Uterus (tissue), 2 donors: Measurements from ENCODE around the gene LAPTM5.

Experiments
- POLR2A ChIP-seq, 2 donors: fragments of 450-650 bp; IDR thresholded peaks; one replicate each; pipeline ENCODE4 v1.6.1; 2016; ENCODE audit warnings: antibody characterized with exemption in 2 of 2, mild to moderate bottlenecking in 1 of 2, moderate library complexity in 1 of 2
- TF ChIP-seq, protein P1 (sequence below), 4 experiments: fragments of 200-600 bp in 2 of 4; fragments of 450-650 bp in 2 of 4; sonication (generic) in 2 of 4; IDR thresholded peaks; one replicate each; pipeline ENCODE4 v1.5.1; 2016 to 2019; ENCODE audit warnings: antibody characterized with exemption in 4 of 4, mild to moderate bottlenecking in 2 of 4, moderate library complexity in 1 of 4

DNA sequence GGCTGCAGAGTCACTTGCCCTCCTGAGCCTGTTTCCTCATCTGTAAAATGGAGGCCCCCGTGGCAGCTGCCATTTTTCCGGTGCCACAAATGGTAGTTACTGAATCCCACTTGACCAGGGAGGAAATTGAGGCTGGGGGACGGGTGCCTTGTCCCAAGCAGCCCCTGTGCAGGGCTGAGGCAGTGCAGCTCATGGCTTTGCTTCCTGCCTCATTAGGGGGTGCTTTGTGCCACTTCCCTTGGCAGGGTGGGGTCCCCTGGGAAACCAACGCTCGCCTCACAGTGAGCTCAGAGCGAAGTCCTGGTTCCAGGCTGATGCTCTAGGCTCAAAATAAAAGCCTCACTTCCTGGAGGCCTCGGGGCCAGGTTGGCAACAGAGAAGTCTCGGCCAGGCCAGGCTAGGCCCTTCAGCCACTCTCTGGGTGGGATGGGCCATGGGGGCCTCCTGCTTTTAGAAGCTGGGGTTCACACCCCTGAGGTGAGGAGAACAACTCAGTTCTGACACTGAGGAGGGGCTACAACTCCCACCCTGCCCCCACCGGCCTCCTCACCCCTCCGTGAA lies 6.8 kb downstream of the LAPTM5 start:
- no peak for TF ChIP-seq POLR2A (IDR thresholded peaks at IDR 0.05)
- TF ChIP-seq, protein P1, sequence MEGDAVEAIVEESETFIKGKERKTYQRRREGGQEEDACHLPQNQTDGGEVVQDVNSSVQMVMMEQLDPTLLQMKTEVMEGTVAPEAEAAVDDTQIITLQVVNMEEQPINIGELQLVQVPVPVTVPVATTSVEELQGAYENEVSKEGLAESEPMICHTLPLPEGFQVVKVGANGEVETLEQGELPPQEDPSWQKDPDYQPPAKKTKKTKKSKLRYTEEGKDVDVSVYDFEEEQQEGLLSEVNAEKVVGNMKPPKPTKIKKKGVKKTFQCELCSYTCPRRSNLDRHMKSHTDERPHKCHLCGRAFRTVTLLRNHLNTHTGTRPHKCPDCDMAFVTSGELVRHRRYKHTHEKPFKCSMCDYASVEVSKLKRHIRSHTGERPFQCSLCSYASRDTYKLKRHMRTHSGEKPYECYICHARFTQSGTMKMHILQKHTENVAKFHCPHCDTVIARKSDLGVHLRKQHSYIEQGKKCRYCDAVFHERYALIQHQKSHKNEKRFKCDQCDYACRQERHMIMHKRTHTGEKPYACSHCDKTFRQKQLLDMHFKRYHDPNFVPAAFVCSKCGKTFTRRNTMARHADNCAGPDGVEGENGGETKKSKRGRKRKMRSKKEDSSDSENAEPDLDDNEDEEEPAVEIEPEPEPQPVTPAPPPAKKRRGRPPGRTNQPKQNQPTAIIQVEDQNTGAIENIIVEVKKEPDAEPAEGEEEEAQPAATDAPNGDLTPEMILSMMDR (IDR thresholded peaks at IDR 0.05): no peak
